HepG2 (cell line): ENCODE data around the gene UBQLN4. TPM values are rescaled to one million over a fixed set of nuclear protein-coding genes. Genes with fewer than 3 reads are reported as not detected.

ENCODE experiments used
- CSRNP2 ChIP-seq: sonication (generic); formaldehyde crosslinking; conservative IDR thresholded peaks from 2 replicates; pipeline ENCODE4 v1.8.0; 2022; ENCODE audit warnings: low read depth, missing genetic modification reagents
- DMAP1 ChIP-seq: IDR thresholded peaks from 2 replicates; pipeline ENCODE4 v1.6.1; 2016
- HMG20B ChIP-seq: conservative IDR thresholded peaks from 2 replicates; pipeline ENCODE4 v1.6.1; 2016; ENCODE audit warnings: missing genetic modification reagents, missing compliant biosample characterization
- POGZ ChIP-seq: sonication (generic); formaldehyde crosslinking; IDR thresholded peaks from 2 replicates; pipeline ENCODE4 v1.4.0; 2020; ENCODE audit warnings: mild to moderate bottlenecking, missing genetic modification reagents
- SNAPC4 ChIP-seq: sonication (generic); formaldehyde crosslinking; IDR thresholded peaks from 2 replicates; pipeline ENCODE4 v1.4.0; 2020; ENCODE audit warnings: mild to moderate bottlenecking, missing genetic modification reagents
- SP4 ChIP-seq: sonication (generic); formaldehyde crosslinking; IDR thresholded peaks from 2 replicates; pipeline ENCODE4 v1.8.1; 2023; ENCODE audit warnings: mild to moderate bottlenecking, missing genetic modification reagents
- SSRP1 ChIP-seq: IDR thresholded peaks from 2 replicates; pipeline ENCODE4 v1.6.1; 2016; ENCODE audit warnings: control low read depth
- TARDBP ChIP-seq: sonication (generic); formaldehyde crosslinking; IDR thresholded peaks from 2 replicates; pipeline ENCODE4 v1.8.0; 2022; ENCODE audit warnings: mild to moderate bottlenecking, missing genetic modification reagents
- ZGPAT ChIP-seq: IDR thresholded peaks from 2 replicates; pipeline ENCODE4 v1.6.1; 2016; ENCODE audit warnings: mild to moderate bottlenecking
- ZIK1 ChIP-seq: sonication (generic); formaldehyde crosslinking; IDR thresholded peaks from 2 replicates; pipeline ENCODE4 v1.5.0; 2020; ENCODE audit warnings: mild to moderate bottlenecking, low read depth, missing genetic modification reagents, borderline replicate concordance
- ZNF414 ChIP-seq: sonication (generic); formaldehyde crosslinking; IDR thresholded peaks from 2 replicates; pipeline ENCODE4 v1.5.0; 2020; ENCODE audit warnings: missing genetic modification reagents
- ZNF503 ChIP-seq: sonication (generic); formaldehyde crosslinking; IDR thresholded peaks from 2 replicates; pipeline ENCODE4 v1.4.0; 2020; ENCODE audit warnings: missing genetic modification reagents
- ZNF567 ChIP-seq: sonication (generic); formaldehyde crosslinking; IDR thresholded peaks from 2 replicates; pipeline ENCODE4 v1.8.1; 2023; ENCODE audit warnings: mild to moderate bottlenecking, missing genetic modification reagents, borderline replicate concordance
- ZNF678 ChIP-seq: sonication (generic); formaldehyde crosslinking; IDR thresholded peaks from 2 replicates; pipeline ENCODE4 v1.4.0; 2020; ENCODE audit warnings: mild to moderate bottlenecking, missing genetic modification reagents
- ZNF773 ChIP-seq: sonication (generic); formaldehyde crosslinking; IDR thresholded peaks from 2 replicates; pipeline ENCODE4 v1.4.0; 2020; ENCODE audit warnings: missing genetic modification reagents, borderline replicate concordance
- ZNF839 ChIP-seq: sonication (generic); formaldehyde crosslinking; IDR thresholded peaks from 2 replicates; pipeline ENCODE4 v1.4.0; 2020; ENCODE audit warnings: missing genetic modification reagents, mild to moderate bottlenecking, borderline replicate concordance
- polyA plus RNA-seq, 8 experiments: library from polyadenylated mRNA; depleted of rRNA in 3 of 8; stranded (reverse) in 7 of 8; unstranded in 1 of 8; fragments of >200 nt; fragmentation: Illumina TruSeq in 4 of 8; extraction: Trizol in 4 of 8; gene quantifications; 2 replicates each; pipeline versions ENCODE4 v1.2.1 to v1.2.3, GENCODE V29; 2011 to 2016; ENCODE audit warnings: low read depth in 4 of 8, missing spikeins in 1 of 8, mixed read lengths in 1 of 8; ENCODE audit not compliant: insufficient read depth in 1 of 8
- total RNA-seq, 5 experiments: library from RNA; depleted of rRNA; stranded (reverse); fragments of >200 nt; fragmentation: Illumina TruSeq; extraction: Trizol; gene quantifications; 2 replicates each; pipeline ENCODE4 v1.2.3, GENCODE V29; 2016; ENCODE audit warnings: low read depth in 1 of 5

The UBQLN4 gene
- total and polyA plus RNA-seq, 2 of the 13 experiments (the other 11 are each of a cell fraction or from before 2014, with no cell fraction given), result 31.5 to 39.8 TPM

- no peak for TF ChIP-seq SNAPC4 (CRISPR knock-in tag)
- TF ChIP-seq CSRNP2 (CRISPR knock-in tag), result no peak
- peak; percentile 91 for TF ChIP-seq ZNF503 (CRISPR knock-in tag)
- TF ChIP-seq ZNF414 (CRISPR knock-in tag), result peak; percentile 73; the same call in 1 of the 2 replicates
- TF ChIP-seq ZNF839 (CRISPR knock-in tag), result no peak
- no peak for TF ChIP-seq ZNF567 (CRISPR knock-in tag)
- peak; percentile 92 for TF ChIP-seq ZGPAT
- TF ChIP-seq ZNF773 (CRISPR knock-in tag), result no peak
- TF ChIP-seq TARDBP (CRISPR knock-in tag), result peak; percentile 95
- TF ChIP-seq SP4, result peak; percentile 46; the same call in 1 of the 2 replicates
- peak; percentile 95 for TF ChIP-seq HMG20B (CRISPR knock-in tag)
- peak; percentile 44; the same call in 1 of the 2 replicates for TF ChIP-seq POGZ
- peak; percentile 57; the same call in 1 of the 2 replicates for TF ChIP-seq SSRP1 (CRISPR knock-in tag)
- TF ChIP-seq ZIK1 (CRISPR knock-in tag), result no peak
- TF ChIP-seq DMAP1 (CRISPR knock-in tag), result peak; percentile 88
- no peak for TF ChIP-seq ZNF678 (CRISPR knock-in tag)
These were observed 32.7 kb upstream of the UBQLN4 start (continued) for GRCh38 chr1:156086256-156086662.
